ENCODE measurements around the gene XPNPEP1. TPM values are rescaled to one million over a fixed set of nuclear protein-coding genes. Genes with fewer than 3 reads are reported as not detected.

Gene XPNPEP1
- total and polyA plus RNA-seq, 5 donors from 2014 or later, result 14.9 to 52.4 (median 18.5) TPM

DNA sequence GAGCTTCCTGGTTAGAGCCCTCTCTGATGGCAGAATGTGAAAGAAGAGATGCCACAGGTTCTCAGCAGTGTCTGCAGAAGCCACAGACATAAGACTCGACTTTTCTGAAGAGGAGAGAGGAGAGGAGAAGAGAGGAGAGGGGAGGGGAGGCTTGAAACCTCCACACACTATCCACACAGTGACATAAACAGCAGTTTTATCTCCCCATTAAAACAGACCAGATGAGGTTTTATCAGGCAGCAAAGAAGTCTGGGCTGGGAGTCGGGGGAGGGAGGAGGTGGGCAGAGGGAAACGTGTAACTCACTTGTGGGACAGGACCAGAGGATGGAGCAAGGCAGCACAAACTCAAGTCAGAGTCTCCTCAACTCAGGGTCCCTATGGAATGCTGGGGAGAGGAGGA lies 76.5 kb downstream of the XPNPEP1 start:
- Histone ChIP-seq H3K9me3 (ENCODE audit: control insufficient read depth in 2 of 2, low read length in 2 of 2) (no peaks in the 10 kb centered on the region), H3K36me3 (ENCODE audit: control insufficient read depth, insufficient read depth, low read length) (no peaks in the 10 kb centered on the region), H3K4me1 (ENCODE audit: control insufficient read depth, insufficient read depth, low read length, poor library complexity, severe bottlenecking) (no peaks in the 10 kb centered on the region), H3K27me3 (ENCODE audit: control insufficient read depth, insufficient read depth, low read length) (peaks cover 7% of the 10 kb centered on the region), H3K27ac (ENCODE audit: insufficient read depth, low read length, poor library complexity, severe bottlenecking) (no peak overlapping the region), H3K4me3 (ENCODE audit: low read depth, low read length) (no peak overlapping the region)
- ATAC-seq (ENCODE audit: low read depth in 2 of 2) (no peak), DNase-seq (no peak)
- Mint-ChIP-seq H3K4me1 (no peaks in the 10 kb centered on the region), H3K27ac (no peak overlapping the region), H3K27me3 (peaks cover 22% of the 10 kb centered on the region), H3K36me3 (no peaks in the 10 kb centered on the region), H3K9me3 (no peaks in the 10 kb centered on the region), H3K4me3 (no peak overlapping the region)

DNA sequence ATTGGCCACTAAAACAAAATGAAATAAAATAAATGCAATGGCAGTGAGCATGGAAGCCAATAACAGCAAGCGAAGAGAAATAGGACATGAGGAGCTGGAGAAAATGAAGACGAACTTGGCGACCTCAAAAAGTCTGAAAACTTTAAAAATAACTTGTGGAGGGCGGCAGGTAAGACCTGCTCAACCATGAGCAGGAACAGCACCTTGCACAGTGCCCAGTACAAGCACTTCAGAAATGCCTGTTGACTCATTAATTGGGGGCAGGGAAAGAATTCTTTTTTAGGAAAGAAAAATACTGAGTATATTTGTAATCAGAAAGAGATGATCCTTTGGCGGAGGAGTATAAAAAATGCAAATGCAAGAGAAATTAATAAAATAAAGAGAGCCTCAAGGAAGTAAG lies 78.0 kb downstream of the XPNPEP1 start:
- Histone ChIP-seq H3K27ac (ENCODE audit: insufficient read depth, low read length, poor library complexity, severe bottlenecking) (no peak overlapping the region), H3K4me1 (ENCODE audit: control insufficient read depth, insufficient read depth, low read length, poor library complexity, severe bottlenecking) (no peaks in the 10 kb centered on the region), H3K9me3 (ENCODE audit: control insufficient read depth in 2 of 2, low read length in 2 of 2) (no peaks in the 10 kb centered on the region), H3K4me3 (ENCODE audit: low read depth, low read length) (no peak overlapping the region), H3K27me3 (ENCODE audit: control insufficient read depth, insufficient read depth, low read length) (peaks cover 7% of the 10 kb centered on the region), H3K36me3 (ENCODE audit: control insufficient read depth, insufficient read depth, low read length) (no peaks in the 10 kb centered on the region)
- Mint-ChIP-seq H3K4me1 (no peaks in the 10 kb centered on the region), H3K27me3 (peaks cover 21% of the 10 kb centered on the region), H3K36me3 (no peaks in the 10 kb centered on the region), H3K9me3 (peaks cover 0 to under 1% (median 0%) of the 10 kb centered on the region in 7 donors), H3K27ac (no peak overlapping the region), H3K4me3 (no peak overlapping the region)
- no peak for DNase-seq
- no peak for ATAC-seq (ENCODE audit: low read depth in 2 of 2)

DNA sequence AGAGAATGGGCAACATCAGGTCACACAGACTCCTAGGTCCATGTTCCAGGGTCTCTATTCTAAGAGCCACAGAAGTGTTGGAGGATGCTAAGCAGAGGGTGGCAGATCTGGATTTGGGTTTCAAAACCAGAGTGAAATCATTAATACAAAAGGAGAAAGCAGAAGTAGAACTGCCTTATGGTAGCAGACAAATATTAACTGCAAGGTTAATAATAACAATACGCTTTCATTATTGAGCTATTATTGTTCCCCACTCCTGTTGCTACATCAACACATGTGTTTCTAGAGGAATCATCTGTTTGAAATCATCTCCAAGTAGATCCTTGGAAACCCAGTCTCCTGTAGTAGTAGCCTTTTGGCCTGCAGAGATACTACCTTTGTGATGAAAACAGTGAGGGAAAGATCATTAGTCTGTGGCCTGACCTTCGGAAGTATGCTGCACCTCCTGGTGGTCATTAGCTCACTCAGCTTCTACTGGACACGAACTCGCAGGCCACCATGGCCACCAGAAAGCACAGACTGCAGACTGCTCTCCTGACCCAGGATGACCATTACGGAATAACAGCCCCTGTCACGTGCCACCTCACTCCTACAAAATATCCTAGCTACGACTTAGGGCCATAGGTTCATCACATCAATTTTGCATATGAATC lies 84.6 kb downstream of the XPNPEP1 start:
- Histone ChIP-seq H3K9me3 (ENCODE audit: control insufficient read depth in 2 of 2, low read length in 2 of 2) (no peaks in the 10 kb centered on the region), H3K27ac (ENCODE audit: insufficient read depth, low read length, poor library complexity, severe bottlenecking) (no peak overlapping the region), H3K36me3 (ENCODE audit: control insufficient read depth, insufficient read depth, low read length) (no peaks in the 10 kb centered on the region), H3K27me3 (ENCODE audit: control insufficient read depth, insufficient read depth, low read length) (peaks cover 6% of the 10 kb centered on the region), H3K4me1 (ENCODE audit: control insufficient read depth, insufficient read depth, low read length, poor library complexity, severe bottlenecking) (no peaks in the 10 kb centered on the region), H3K4me3 (ENCODE audit: low read depth, low read length) (no peak overlapping the region)
- peaks cover 0 to 7% (median 0%) of the 10 kb centered on the region in 7 donors for H3K9me3 Mint-ChIP-seq
- ATAC-seq (ENCODE audit: low read depth in 2 of 2), result no peak
- no peak overlapping the region for H3K27ac Mint-ChIP-seq
- H3K4me3 Mint-ChIP-seq, result no peak overlapping the region
- H3K4me1 Mint-ChIP-seq, result no peaks in the 10 kb centered on the region
- H3K27me3 Mint-ChIP-seq, result peaks cover 19% of the 10 kb centered on the region
- no peak for DNase-seq
- no peaks in the 10 kb centered on the region for H3K36me3 Mint-ChIP-seq

DNA sequence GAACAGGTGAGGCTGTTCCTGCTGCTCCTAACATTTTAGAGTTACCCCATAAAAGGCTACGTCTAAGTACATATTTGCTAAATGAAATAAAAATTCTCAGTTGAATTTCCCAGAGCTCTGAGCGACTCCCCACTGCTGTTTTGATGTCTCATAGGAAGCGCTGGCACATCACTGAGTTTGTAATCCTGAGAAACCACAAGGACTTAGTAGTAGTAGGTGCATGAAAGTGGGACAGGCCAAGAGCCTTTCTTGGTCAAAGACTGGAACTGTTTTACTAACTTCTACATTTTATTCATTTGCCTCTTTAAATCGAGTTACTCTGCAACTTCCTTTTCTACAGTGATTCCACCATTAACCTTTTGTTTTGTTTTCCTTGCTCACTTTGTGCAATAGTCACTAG lies 85.9 kb downstream of the XPNPEP1 start:
- no peak overlapping the region for H3K4me3 ChIP-seq (ENCODE audit: low read depth, low read length)
- Mint-ChIP-seq H3K36me3 (no peaks in the 10 kb centered on the region), H3K4me3 (no peak overlapping the region), H3K27ac (no peak overlapping the region), H3K27me3 (peaks cover 19% of the 10 kb centered on the region), H3K9me3 (peaks cover 0 to 7% (median 2%) of the 10 kb centered on the region in 7 donors), H3K4me1 (no peaks in the 10 kb centered on the region)
- no peak overlapping the region for H3K27ac ChIP-seq (ENCODE audit: insufficient read depth, low read length, poor library complexity, severe bottlenecking)
- ATAC-seq (ENCODE audit: low read depth in 2 of 2) (no peak), DNase-seq (no peak)
- H3K27me3 ChIP-seq (ENCODE audit: control insufficient read depth, insufficient read depth, low read length), result peaks cover 2% of the 10 kb centered on the region
- no peaks in the 10 kb centered on the region for H3K36me3 ChIP-seq (ENCODE audit: control insufficient read depth, insufficient read depth, low read length)
- H3K9me3 ChIP-seq (ENCODE audit: control insufficient read depth in 2 of 2, low read length in 2 of 2), result no peaks in the 10 kb centered on the region
- no peaks in the 10 kb centered on the region for H3K4me1 ChIP-seq (ENCODE audit: control insufficient read depth, insufficient read depth, low read length, poor library complexity, severe bottlenecking)

DNA sequence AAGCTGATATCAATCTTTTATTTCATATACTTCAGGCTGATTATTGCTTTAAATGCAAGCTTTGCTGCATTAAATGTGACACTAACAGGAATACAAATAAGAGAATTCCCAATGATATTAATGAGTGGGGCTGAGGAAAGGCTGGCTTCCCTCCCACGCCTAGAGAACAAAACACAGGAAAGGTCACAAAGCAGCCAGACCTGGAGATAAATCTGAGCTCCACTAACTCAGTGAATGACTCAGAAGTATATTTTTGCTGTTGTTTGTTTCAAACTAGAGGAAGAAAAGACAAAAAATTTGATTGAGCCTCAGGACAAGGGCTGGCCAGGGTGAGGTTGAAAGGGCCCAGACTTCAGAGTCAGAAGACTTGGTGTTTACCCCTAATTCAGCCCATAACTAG lies 88.1 kb downstream of the XPNPEP1 start:
- no peaks in the 10 kb centered on the region for H3K9me3 ChIP-seq (ENCODE audit: control insufficient read depth in 2 of 2, low read length in 2 of 2)
- no peak for DNase-seq
- H3K9me3 Mint-ChIP-seq, result peaks cover 0 to 9% (median 5%) of the 10 kb centered on the region in 7 donors

DNA sequence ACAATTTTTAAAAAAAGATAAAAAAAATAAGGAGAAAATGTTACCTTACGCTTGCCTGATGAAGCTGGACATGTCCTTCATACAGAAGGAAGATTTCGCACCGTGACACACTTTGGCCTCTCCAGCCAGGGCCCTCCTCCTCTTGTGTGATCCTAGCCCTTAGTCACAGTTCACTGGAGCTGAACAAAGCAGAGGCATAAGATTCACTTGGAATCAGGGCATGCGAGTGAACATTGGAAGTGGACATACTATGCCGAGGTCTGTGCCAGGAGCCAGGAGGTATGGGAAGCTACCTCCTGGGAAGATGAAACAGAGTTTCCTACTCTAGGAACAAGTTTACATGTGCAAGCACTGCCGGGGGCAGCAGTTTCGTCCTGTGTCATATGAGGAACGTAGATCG lies 91.5 kb downstream of the XPNPEP1 start:
- Mint-ChIP-seq H3K4me3 (no peak overlapping the region), H3K36me3 (no peaks in the 10 kb centered on the region), H3K27me3 (peaks cover 6% of the 10 kb centered on the region), H3K27ac (no peak overlapping the region), H3K9me3 (peaks cover 0 to 9% (median 4%) of the 10 kb centered on the region in 7 donors), H3K4me1 (no peaks in the 10 kb centered on the region)
- Histone ChIP-seq H3K27ac (ENCODE audit: insufficient read depth, low read length, poor library complexity, severe bottlenecking) (no peak overlapping the region), H3K4me1 (ENCODE audit: control insufficient read depth, insufficient read depth, low read length, poor library complexity, severe bottlenecking) (no peaks in the 10 kb centered on the region), H3K36me3 (ENCODE audit: control insufficient read depth, insufficient read depth, low read length) (no peaks in the 10 kb centered on the region), H3K4me3 (ENCODE audit: low read depth, low read length) (no peak overlapping the region), H3K27me3 (ENCODE audit: control insufficient read depth, insufficient read depth, low read length) (no peaks in the 10 kb centered on the region), H3K9me3 (ENCODE audit: control insufficient read depth in 2 of 2, low read length in 2 of 2) (no peaks in the 10 kb centered on the region)
- no peak for DNase-seq
- no peak for ATAC-seq (ENCODE audit: low read depth in 2 of 2)

More for the DNA sequence above, 88.1 kb downstream of the XPNPEP1 start:
- Mint-ChIP-seq H3K27ac (no peak overlapping the region), H3K4me1 (no peaks in the 10 kb centered on the region), H3K36me3 (no peaks in the 10 kb centered on the region), H3K27me3 (peaks cover 10% of the 10 kb centered on the region), H3K4me3 (no peak overlapping the region)
- ATAC-seq (ENCODE audit: low read depth in 2 of 2), result no peak
- H3K4me3 ChIP-seq (ENCODE audit: low read depth, low read length), result no peak overlapping the region
- no peaks in the 10 kb centered on the region for H3K36me3 ChIP-seq (ENCODE audit: control insufficient read depth, insufficient read depth, low read length)
- H3K4me1 ChIP-seq (ENCODE audit: control insufficient read depth, insufficient read depth, low read length, poor library complexity, severe bottlenecking), result no peaks in the 10 kb centered on the region
- no peak overlapping the region for H3K27ac ChIP-seq (ENCODE audit: insufficient read depth, low read length, poor library complexity, severe bottlenecking)
- H3K27me3 ChIP-seq (ENCODE audit: control insufficient read depth, insufficient read depth, low read length), result peaks cover 2% of the 10 kb centered on the region

DNA sequence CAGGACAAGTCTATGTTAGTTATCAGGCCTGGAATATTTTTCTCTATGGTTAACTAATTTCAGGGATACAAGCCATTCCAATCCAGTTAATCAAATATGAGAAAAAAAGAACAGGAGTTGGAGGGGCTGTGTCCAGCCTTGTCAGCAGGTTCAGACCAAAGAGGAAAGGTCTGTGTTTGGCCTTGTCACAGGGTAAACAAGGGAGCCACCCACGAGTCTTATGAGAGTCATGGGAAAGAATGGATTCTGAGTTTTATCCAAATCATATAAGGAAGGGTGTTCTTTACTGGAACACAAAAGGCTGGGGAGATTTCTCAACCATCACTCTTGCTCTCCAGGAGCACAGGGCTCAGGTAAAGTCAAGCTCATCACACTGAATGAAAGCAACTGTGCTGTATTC lies 99.1 kb downstream of the XPNPEP1 start:
- no peaks in the 10 kb centered on the region for H3K4me1 ChIP-seq (ENCODE audit: control insufficient read depth, insufficient read depth, low read length, poor library complexity, severe bottlenecking)
- H3K9me3 Mint-ChIP-seq, result peaks cover 0 to 2% (median 1%) of the 10 kb centered on the region in 7 donors

DNA sequence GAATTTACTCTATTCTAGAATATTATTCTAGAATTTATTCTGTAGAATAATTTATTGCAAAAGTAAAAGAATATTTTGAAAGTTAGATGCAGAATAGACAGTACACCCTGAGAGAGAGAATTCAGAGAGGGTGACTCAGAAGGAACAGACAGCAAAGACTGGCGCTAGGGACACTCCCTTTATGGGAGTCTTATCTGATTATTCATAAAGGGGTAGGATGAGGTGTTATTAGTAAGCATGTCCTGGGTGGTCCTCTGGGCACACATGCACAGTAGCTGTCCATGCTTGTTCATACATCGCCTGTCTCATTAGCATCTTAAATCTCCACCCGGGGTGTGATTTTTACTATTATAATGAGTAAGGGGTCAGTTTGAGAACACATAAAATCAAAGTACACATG lies 100.1 kb downstream of the XPNPEP1 start:
- Histone ChIP-seq H3K4me3 (ENCODE audit: low read depth, low read length) (no peak overlapping the region), H3K36me3 (ENCODE audit: control insufficient read depth, insufficient read depth, low read length) (no peaks in the 10 kb centered on the region), H3K9me3 (ENCODE audit: control insufficient read depth in 2 of 2, low read length in 2 of 2) (no peaks in the 10 kb centered on the region), H3K4me1 (ENCODE audit: control insufficient read depth, insufficient read depth, low read length, poor library complexity, severe bottlenecking) (no peaks in the 10 kb centered on the region), H3K27ac (ENCODE audit: insufficient read depth, low read length, poor library complexity, severe bottlenecking) (no peak overlapping the region), H3K27me3 (ENCODE audit: control insufficient read depth, insufficient read depth, low read length) (no peaks in the 10 kb centered on the region)
- DNase-seq (no peak), ATAC-seq (ENCODE audit: low read depth in 2 of 2) (no peak)
- peaks cover 0 to 2% (median 1%) of the 10 kb centered on the region in 7 donors for H3K9me3 Mint-ChIP-seq
- no peak overlapping the region for H3K27ac Mint-ChIP-seq
- H3K4me3 Mint-ChIP-seq, result no peak overlapping the region
- no peaks in the 10 kb centered on the region for H3K36me3 Mint-ChIP-seq
- peaks cover 12% of the 10 kb centered on the region for H3K27me3 Mint-ChIP-seq
- no peaks in the 10 kb centered on the region for H3K4me1 Mint-ChIP-seq

More for the DNA sequence above, 99.1 kb downstream of the XPNPEP1 start:
- no peaks in the 10 kb centered on the region for H3K36me3 Mint-ChIP-seq
- DNase-seq (no peak), ATAC-seq (ENCODE audit: low read depth in 2 of 2) (no peak)
- Histone ChIP-seq H3K27ac (ENCODE audit: insufficient read depth, low read length, poor library complexity, severe bottlenecking) (no peak overlapping the region), H3K36me3 (ENCODE audit: control insufficient read depth, insufficient read depth, low read length) (no peaks in the 10 kb centered on the region), H3K4me3 (ENCODE audit: low read depth, low read length) (no peak overlapping the region), H3K9me3 (ENCODE audit: control insufficient read depth in 2 of 2, low read length in 2 of 2) (no peaks in the 10 kb centered on the region), H3K27me3 (ENCODE audit: control insufficient read depth, insufficient read depth, low read length) (no peaks in the 10 kb centered on the region)
- H3K4me1 Mint-ChIP-seq, result no peaks in the 10 kb centered on the region
- peaks cover 12% of the 10 kb centered on the region for H3K27me3 Mint-ChIP-seq
- H3K27ac Mint-ChIP-seq, result no peak overlapping the region
- H3K4me3 Mint-ChIP-seq, result no peak overlapping the region

Data from CD4-positive, CD25-positive, alpha-beta regulatory T cell (primary cell).